Stimulated activated CD8-positive, alpha-beta memory T cell treated with anti-CD3 and anti-CD28 coated beads, Interleukin-4, amount 100 ng/mL, for 48 hours (primary cell): Measurements from ENCODE around the gene STAG1.
A peak's percentile ranks its signal among the peaks of the same experiment; 100 is the strongest.
"Not testable (repeated sequence)": the region's sequence is repeated elsewhere in the genome, so short reads cannot be mapped to it uniquely, and the experiment has no call there.

Experiments
- DNase-seq: peaks from one replicate; pipeline ENCODE4 v3.0.0-alpha.2; 2020

STAG1 gene

GRCh38 chr3:136752172-136752421 lies at the start of gene STAG1:
Gene STAG1, minus strand, starts transcription at chr3:136752378. Its CDS starts 121,480 bp downstream, at chr3:136630898.
- no peak for DNase-seq

- not testable (repeated sequence) for DNase-seq
These were observed 49.0 kb upstream of the STAG1 start for GRCh38 chr3:136801146-136801545.

GRCh38 chr3:136792556-136793330 lies 40.6 kb upstream of the STAG1 start:
- DNase-seq, result no peak

- DNase-seq, result no peak
These were observed 38.6 kb upstream of the STAG1 start for GRCh38 chr3:136790786-136791185.

- DNase-seq, result no peak
These were observed 37.8 kb upstream of the STAG1 start for GRCh38 chr3:136789976-136790375.

- DNase-seq, result no peak
These were observed 36.0 kb upstream of the STAG1 start for GRCh38 chr3:136788154-136788553.

GRCh38 chr3:136787349-136787748 lies 35.2 kb upstream of the STAG1 start:
- DNase-seq, result peak; percentile 31

- DNase-seq, result no peak
These were observed 31.6 kb upstream of the STAG1 start for GRCh38 chr3:136783708-136784191.

- no peak for DNase-seq
These were observed 28.6 kb upstream of the STAG1 start for GRCh38 chr3:136780741-136781140.

- DNase-seq, result no peak
These were observed 26.7 kb upstream of the STAG1 start for GRCh38 chr3:136778865-136779264.

GRCh38 chr3:136772709-136773108 lies 20.5 kb upstream of the STAG1 start:
- DNase-seq, result no peak

GRCh38 chr3:136758160-136759102 lies 6.3 kb upstream of the STAG1 start:
- DNase-seq, result not testable (repeated sequence)

GRCh38 chr3:136755192-136755591 lies 3.0 kb upstream of the STAG1 start:
- no peak for DNase-seq

- DNase-seq, result no peak
These were observed 1.3 kb upstream of the STAG1 start for GRCh38 chr3:136753326-136753939.

GRCh38 chr3:136752422-136753325 lies 496 bp upstream of the STAG1 start:
- DNase-seq, result peak; percentile 99

- DNase-seq, result peak; percentile 68
These were observed 634 bp downstream of the STAG1 start for GRCh38 chr3:136751316-136752171.

GRCh38 chr3:136750897-136751315 lies 1.3 kb downstream of the STAG1 start:
- no peak for DNase-seq

- no peak for DNase-seq
These were observed 1.8 kb downstream of the STAG1 start for GRCh38 chr3:136750209-136750896.

- not testable (repeated sequence) for DNase-seq
These were observed 2.6 kb downstream of the STAG1 start for GRCh38 chr3:136749602-136750001.

GRCh38 chr3:136749091-136749490 lies 3.1 kb downstream of the STAG1 start:
- no peak for DNase-seq

GRCh38 chr3:136745916-136746315 lies 6.3 kb downstream of the STAG1 start:
- DNase-seq, result no peak
